HG02943 (cell line): Measurements from ENCODE around the gene TMEM247.

Experiments used
- ATAC-seq: cut with Tn5 transposase; IDR thresholded peaks from one replicate; pipeline ENCODE4 v1.9.1; 2021; ENCODE audit warnings: mild to moderate bottlenecking, low read depth, moderate library complexity; ENCODE audit not compliant: unreplicated experiment

The TMEM247 gene

DNA sequence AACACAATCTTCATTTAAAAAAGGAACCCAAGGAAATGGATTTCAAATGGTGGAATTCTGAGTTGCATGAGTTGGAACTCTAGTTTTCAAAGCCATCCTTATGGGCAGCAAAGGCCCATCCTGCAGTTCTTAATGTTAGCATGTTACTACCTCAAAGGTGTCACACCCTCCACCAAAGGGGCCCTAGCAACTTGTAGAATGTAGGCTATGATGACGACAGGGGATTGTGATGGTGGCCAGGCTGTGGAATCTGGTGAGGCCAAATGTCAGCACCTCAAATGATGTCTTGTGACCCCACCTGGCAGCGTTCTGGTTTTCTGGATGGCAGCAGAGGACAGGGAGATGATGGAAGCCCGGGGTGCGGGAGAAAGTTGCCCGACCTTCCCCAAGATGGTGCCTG lies at the start of gene TMEM247:
TSS of gene TMEM247 (plus strand) at position 301 of the 400 bp plus-strand sequence.
- no peak for ATAC-seq

DNA sequence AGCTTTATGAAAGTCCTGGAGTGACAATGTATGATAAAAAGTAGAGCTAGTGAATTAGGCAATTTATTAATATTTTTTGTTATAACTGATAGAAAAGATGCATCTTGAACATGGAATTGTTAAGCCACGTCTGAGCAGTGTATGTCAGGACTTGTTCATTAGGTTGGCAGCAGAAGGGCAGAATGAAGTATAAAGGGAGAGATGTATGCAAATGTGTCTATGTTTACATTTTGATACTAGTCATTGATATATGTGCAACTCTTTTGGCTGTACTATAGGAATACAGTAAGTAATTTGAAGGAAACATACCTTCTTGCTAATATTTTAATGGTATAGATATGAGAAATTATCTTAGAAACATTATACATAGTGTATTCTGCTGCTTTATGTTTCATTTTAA lies 49.0 kb upstream of the TMEM247 start:
- ATAC-seq, result no peak

DNA sequence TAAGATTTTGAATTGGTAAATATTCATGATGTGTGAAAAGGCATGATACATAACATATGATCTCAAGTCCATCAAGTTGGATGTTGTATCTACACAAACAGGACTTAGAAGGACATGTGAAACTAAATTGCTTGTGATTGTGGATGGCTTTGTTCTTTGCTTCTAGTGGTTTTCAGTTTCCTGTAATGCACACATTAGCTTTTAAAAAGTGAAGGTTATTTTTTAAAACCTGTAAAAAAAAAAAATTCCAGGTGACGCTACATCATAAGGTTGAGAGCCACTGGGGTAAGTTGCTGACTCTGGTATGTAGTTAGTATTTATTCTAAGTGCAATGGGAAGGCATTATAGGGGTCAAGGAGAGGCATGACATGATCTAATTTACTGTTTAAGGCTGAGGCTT lies 48.4 kb upstream of the TMEM247 start:
- no peak for ATAC-seq

DNA sequence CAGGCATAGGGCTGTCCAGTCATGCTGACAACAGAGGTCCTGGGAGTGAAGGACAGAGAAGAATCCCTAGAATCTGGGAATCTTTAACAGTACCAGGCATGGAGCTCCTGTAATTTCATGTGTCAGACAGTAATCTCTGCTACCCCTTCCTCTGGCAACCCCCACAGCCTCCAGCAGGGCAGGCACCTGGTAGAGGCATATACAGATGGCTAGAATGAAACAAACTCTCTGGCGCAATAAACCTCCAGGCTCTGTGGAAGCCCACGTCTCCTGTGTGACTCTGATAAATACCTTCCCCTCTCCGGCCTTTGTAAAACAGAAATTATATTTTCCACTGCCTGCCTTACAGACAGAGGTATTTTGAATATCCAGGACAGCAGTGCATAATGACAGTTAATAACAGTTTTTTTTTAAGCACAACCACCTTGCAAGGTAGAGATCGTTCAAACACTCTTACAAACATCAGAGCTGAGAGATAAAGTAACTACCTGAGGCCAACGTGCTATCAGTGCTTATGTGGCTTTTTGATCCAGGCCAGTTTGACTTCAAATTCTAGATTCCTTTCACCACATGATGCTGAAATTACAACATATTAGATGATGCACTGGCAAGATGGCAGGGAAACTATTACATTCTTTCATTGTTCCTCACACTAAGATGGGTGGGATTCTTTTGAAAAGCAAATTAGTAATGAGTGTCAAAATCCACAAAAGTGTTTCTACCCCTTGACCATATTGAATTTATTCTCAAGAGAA lies 47.7 kb upstream of the TMEM247 start:
- no peak for ATAC-seq

DNA sequence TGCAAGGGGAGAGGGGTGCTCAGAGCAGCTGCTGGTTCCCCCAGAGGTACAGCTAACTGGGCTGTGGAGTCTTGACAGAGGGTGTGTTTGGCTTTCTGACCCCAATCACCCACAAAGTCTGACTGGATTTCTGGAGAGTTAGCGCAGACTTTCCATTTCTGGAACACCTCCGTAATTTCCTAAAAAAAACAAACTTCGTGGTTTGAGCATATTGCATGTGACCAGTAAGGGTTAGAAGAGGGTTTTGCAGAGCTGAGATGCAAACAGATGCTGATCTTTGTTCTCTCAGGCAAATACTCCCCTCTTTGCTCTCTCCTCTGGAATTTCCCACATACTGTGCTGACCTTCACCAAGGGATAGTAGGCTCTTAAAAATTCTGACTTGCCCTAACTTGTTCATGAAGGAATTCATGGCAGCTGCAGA lies 44.5 kb upstream of the TMEM247 start:
- ATAC-seq, result no peak

DNA sequence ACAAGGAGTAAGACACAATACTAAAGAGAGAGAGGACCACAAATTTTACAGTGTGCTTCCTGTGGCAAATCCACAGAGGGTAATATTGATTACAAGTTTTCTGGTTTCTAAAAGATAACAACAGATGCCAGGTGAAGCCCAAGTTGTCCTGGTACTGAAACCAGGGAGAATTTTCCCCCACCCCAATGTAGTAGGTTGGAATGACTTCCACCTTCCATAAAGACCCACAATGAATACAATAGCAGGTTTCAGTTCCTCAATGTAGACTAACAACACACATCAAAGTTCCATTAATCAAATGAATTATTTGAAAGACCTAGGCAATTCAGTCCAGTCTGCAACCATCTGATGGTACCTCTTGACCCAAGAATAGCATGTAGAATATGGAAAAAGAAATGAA lies 44.0 kb upstream of the TMEM247 start:
- no peak for ATAC-seq

DNA sequence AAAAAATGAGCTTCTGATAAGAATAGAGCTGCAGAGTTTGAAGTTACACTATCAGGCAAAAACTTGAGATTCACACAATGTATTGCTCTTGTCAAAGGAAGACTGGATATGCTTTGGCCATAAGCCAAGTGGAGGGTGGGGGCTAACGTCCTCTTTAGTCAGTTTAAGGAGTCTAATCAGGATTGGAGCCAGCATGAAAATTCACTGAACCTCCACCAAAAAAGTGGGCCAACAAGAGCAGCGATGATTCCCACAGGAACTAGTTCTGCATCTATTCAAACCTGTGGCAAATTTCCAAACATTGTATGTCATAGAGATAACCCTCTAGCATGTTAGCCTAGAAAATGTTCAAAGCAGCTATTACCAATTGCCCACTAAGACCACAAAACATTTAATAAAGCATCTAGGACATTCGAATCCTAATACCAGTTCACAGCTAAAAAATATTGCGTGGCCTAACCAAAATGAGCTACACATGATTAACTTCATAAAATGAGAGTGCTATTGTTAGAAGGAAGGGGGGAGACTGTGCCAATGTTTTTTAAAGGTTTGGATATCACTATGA lies 43.5 kb upstream of the TMEM247 start:
- no peak for ATAC-seq

DNA sequence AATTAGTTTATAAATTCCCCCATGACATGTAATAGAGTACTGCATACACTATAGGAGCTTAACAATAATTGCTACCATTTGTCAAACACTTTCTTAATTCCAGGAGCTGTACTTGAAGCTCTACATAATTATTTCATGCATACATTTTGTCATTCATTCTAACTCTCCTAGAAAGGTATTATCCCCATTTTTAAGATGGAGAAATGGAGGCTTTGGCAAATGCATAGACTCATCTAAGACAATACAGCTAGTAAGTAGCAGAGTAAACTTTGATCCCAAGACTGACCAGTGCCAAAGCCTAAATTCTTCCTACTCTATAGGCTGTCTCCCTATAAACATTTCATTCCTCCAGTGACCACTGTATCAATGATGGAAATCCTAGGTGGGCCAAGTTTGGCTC lies 42.6 kb upstream of the TMEM247 start:
- no peak for ATAC-seq

DNA sequence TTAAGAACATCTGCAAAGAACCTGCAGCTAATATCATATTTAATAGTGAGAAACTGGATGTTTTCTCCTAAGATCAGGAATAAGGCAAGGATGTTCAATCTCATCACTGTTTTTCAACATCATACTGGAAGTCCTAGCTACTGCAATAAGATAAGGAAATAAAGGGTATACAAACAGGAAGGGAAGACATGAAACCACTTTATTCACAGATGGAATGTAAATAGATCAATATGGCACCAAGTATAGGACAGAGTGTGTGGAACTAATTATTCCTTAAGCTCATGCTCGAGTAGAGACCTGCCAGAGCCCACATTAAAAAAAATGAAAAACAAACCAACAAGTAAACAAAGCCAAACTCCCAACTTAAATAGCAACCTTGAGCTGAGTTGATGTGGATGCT lies 41.3 kb upstream of the TMEM247 start:
- no peak for ATAC-seq

DNA sequence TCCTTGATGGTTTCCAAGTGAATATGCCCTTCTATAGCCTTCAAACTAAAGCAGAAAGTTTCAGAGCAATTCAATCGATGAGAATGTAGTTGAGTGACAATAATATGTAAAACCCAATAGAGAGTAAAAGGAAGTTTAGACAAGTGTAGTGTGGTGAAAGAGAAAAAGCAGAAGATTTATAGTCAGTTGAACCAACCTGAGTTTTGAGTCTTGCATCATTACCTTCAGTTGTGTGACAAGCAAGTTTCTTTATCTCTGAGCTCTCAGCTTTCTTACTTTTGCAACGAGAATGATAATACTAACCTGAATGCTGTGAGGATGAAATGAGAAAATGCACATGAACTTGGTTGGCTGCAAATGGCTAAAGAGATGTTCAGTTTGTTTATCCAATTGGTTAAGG lies 40.6 kb upstream of the TMEM247 start:
- ATAC-seq, result no peak

DNA sequence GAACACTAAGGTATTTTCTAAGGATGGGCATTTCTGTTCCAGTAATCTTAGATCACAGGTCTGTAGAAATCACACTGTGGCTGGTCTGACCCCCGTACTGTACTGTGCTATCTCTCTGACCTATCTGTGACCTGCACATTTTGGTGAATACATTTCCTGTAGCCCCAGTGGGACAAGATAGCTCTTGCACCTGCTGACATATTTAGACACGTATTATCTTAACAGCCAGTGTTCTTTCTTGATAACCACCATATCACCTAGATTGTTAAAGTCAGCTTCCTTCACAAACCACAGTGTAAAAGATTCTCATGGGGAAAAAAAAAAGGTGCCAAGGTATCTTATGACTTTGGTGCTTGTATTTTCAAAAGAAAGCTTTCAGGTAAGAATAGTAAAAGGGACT lies 39.8 kb upstream of the TMEM247 start:
- ATAC-seq, result no peak

DNA sequence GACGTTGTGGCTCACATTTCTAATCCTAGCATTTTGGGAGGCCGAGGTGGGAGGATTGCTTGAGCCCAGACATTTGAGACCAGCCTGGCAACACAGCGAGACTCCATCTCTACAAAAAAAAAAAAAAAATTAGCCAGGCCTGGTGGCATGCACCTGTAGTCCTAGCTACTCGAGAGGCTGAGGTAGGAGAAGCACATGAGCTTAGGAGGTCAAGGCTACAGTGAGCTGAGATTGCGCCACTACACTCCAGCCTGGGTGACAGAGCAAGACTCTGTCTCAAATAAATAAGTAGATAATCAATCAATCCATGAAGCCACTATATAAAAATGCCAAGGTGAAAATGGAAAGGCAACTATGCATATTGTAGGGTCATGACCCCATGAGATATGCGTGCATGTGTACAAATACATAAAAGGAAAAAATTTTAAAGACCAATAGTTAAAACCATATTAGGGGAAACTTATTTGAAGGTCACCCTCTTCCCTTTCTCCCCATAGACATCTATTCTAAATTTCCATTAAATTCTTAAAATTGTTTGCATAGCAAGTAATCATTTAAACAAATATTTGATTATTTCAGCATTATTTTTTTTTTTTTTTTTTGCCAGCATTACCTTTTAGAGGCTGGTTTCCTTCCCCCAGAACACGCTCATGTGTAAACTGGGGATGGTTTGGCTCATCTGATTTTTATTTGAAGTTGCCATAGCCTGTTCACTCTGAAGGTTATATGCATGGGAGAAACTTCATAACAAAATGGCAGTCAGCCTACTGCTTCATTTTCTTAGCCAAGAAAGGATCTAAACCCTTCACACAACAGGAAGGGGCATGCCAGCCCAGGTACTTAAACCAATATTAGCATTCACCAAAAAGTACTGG lies 37.3 kb upstream of the TMEM247 start:
- no peak for ATAC-seq

DNA sequence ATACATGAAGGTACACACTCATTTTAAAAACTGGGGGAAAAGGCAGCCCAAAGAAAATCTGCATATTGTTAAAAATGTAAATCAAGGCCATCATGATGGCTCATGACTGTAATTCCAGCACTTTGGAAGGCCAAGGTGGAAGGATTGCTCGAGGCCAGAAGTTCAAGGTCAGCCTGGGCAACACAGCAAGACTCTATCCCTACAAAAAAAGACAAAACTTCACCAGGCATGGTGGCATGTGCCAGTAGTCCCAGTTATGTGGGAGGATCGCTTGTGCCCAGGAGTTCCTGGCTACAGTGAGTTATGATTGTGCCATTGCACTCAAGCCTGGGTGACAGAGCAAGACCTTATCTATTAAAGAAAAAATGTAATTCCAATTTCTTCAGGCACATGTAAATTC lies 34.6 kb upstream of the TMEM247 start:
- no peak for ATAC-seq

DNA sequence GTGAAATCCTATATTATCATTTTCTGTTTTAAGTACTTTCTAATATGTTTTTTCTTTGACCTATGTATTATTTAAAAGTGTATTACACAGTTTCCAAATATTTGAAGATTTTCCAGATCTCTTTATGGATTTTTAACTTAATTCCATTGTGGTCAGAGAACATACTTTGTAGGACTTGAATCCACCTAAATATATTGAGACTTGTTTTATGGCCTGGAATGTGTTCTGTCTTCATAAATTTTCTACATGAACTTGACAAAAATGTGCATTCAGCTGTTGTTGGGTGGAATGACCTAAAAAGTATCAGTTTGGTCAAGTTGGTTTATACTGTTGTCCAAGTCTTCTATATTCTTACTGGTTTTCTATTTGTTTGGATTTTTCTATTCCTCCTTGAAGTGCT lies 33.8 kb upstream of the TMEM247 start:
- no peak for ATAC-seq

DNA sequence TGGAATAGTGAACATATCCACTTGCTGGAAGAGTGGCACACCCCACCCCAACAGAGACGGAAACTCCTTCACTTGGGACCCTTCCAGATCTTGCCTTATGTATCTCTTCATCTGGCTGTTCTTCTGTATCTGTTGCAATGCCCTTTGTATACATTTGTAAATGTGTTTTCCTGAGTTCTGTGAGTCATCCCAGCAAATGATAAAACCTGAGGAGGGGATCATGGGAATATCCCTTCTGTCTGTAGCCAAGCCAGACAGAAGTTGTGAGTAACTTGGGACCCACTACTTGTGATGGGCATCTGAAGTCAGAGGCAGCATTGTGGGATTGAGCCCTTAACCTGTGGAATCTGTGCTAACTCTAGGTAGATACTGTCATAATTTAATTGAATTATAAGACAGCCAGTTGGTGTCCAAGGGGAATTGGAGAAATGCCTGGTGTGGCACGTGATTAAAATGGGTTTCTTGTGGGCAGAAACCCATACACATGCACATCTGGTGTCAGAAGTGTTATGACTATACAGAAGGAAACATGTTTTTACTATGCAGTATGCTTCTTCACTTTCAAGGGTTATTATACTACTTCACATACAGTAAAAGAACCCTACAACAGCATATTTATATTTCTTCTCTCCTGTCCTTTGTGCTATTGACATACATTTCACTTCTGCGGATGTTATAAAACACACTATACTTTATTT lies 32.3 kb upstream of the TMEM247 start:
- no peak for ATAC-seq

DNA sequence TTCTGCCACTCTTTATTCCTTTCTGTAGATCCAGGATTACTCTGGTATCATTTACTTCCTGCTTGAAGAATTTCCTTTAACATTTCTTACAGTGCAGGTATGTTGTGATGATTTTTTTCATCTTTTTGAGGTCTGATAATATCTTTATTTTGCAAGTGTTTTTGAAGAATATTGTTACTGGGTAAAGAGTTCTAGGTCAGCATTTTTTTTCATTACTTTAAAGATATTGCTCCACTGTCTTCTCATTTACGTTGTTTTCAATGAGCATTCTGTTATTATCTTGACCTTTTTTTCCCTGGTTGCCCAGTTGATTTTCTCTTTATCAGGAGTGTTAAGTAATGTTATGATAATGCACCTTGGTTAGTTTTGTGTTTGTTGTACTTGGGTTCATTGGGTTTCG lies 31.7 kb upstream of the TMEM247 start:
- ATAC-seq, result no peak

DNA sequence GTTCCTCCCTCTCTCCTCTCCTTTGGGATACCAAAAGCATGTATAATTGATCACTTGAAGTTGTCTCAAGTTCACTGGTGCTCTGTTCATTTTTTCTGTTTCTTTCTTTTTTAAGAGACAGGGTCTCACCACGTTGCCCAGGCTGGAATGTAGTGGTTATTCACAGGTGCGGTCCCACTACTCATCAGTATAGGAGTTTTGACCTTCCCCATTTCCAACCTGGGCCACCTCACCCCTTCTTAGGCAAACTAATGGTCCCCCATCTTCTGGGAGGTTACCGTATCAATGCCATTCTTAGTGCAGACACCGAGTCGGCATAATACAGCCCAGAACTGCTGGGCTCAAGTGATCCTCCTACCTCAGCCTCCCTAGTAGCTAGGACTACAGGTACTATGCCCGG lies 31.3 kb upstream of the TMEM247 start:
- no peak for ATAC-seq

DNA sequence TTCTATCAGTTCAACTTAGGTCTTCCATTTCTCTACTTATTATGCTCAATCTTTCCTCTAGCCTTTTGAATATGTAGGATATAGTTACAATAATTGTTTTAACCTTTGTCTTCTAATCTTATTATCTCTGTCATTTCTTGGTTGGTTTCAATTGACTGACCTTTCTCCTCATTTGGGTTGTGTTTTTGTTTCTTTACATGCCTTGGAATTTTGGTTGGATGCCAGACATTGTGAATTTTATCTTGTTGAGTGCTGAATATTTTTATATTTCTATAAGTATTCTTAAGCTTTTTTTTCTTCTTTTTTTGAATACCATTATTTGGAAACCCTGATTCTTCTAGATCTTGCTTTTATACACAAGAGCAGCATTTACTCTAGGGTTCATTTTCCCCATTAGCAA lies 30.7 kb upstream of the TMEM247 start:
- ATAC-seq, result no peak

DNA sequence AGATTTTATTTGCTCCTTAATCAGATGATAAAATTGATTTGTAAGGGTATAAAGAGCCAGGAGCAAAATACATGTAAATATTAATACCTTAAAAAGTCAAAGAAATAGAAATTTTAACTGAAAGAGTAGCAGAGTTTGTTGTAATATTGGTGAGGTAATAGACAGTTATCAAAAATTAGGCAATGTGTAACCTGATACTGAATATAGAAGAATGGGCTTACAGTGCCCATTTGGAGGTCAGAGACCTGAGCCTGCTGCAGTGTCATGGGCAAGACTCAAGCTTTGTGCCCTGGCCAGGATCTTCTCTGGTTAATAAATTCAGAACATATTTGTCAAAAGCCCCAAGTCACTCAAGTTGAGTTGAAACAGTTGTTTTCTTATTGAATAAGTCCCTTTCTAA lies 29.7 kb upstream of the TMEM247 start:
- no peak for ATAC-seq

DNA sequence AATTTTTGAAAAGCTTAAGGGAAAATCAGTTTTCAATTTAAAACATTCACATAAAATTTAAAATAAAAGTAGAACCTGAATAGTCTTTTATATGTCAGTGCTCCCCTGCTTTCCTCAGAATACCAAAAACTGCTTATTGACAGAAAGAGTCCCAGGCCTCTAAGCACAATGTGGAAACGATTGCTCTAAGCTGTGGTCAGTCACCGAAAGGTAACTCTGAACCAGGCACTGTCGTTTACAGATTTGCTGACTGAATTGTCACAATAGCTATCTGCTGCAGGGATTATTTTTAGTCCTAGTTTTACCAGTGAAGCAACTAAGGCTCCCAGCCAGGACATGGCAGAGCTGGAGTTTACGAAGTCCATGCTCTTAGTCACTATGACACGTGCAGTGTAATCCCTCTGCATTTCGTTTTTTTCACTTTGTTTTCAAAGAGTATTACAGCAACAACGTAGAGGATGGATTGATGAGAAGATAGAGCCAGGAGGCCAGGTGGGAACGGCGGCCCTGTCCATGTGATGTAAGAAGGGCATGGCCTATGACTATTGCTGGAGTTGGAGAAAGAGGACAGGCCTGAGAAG lies 28.1 kb upstream of the TMEM247 start:
- ATAC-seq, result no peak

DNA sequence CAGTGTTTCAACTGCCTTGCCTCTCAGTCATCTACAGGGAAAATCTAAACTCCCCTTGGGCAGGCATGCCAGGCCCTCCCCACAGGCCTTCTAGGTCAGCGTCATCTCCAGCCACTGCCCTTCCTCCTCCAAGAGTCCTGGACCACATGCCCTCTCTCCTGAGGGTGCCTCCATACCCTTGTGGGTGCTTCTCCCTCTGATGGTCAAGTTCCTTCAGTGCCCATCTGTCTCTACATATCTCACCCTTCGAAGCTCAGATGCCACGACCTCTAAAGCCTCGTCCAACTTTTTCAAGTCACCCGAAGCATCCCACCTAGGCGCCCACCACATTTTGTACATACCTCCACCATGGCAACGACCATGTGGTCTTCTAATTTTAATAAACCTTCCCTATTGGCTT lies 22.6 kb upstream of the TMEM247 start:
- ATAC-seq, result no peak
